Activated CD8-positive, alpha-beta memory T cell treated with anti-CD3 and anti-CD28 coated beads, Interleukin-2, amount 10 ng/mL, durations not matched to agents 7 days and 5 days (primary cell): ENCODE results near the gene EHD1. TPM values are rescaled to one million over a fixed set of nuclear protein-coding genes. Genes with fewer than 3 reads are reported as not detected.
A peak's percentile ranks its signal among the peaks of the same experiment; 100 is the strongest.

Experiments used
- ATAC-seq: fragments of 150-1000 bp; cut with Tn5 transposase; one replicate; pipeline ENCODE4 v1.10.0; 2021; ENCODE audit warnings: moderate library complexity
- CTCF ChIA-PET: fragments of 350-600 bp; sonication (Branson Sonifier 250); formaldehyde crosslinking; loops from one replicate; lab custom pipeline; 2021; ENCODE audit warnings: antibody characterized with exemption; lab: Charles Lee
- DNase-seq: peaks from one replicate; pipeline ENCODE4 v3.0.0-alpha.2; 2020
- H3K27ac Mint-ChIP-seq: one replicate; pipeline ENCODE4 v1.8.0; 2021; ENCODE audit warnings: mild to moderate bottlenecking, mixed read lengths
- H3K27me3 Mint-ChIP-seq: one replicate; pipeline ENCODE4 v1.8.0; 2021; ENCODE audit warnings: mixed read lengths
- H3K36me3 Mint-ChIP-seq: one replicate; pipeline ENCODE4 v1.8.0; 2021; ENCODE audit warnings: mild to moderate bottlenecking, mixed read lengths
- H3K4me1 Mint-ChIP-seq: one replicate; pipeline ENCODE4 v1.8.0; 2021; ENCODE audit warnings: mixed read lengths
- H3K4me3 Mint-ChIP-seq: one replicate; pipeline ENCODE4 v1.8.0; 2021; ENCODE audit warnings: mild to moderate bottlenecking, moderate library complexity, mixed read lengths
- H3K9me3 Mint-ChIP-seq: one replicate; pipeline ENCODE4 v1.8.0; 2022; ENCODE audit warnings: low read depth, mixed read lengths
- total RNA-seq, 2 experiments: library from RNA; stranded (reverse); gene quantifications; one replicate each; pipeline ENCODE4 v1.2.3, GENCODE V29; 2021

EHD1 gene
- total RNA-seq, 2 experiments from 2014 or later, result 149 to 155 TPM

- no peak overlapping the region for H3K27ac Mint-ChIP-seq
- H3K4me1 Mint-ChIP-seq, result peaks cover 6% of the 10 kb centered on the region
- no peak for ATAC-seq
- CTCF ChIA-PET, result interaction anchor here (1.2 kb wide), 1 partner anchor 11 kb away, joined by 3 read pairs; no protein-coding TSS in a partner anchor
- no peaks in the 10 kb centered on the region for H3K9me3 Mint-ChIP-seq
- no peak for DNase-seq
- H3K4me3 Mint-ChIP-seq, result no peak overlapping the region
- H3K27me3 Mint-ChIP-seq, result no peaks in the 10 kb centered on the region
- H3K36me3 Mint-ChIP-seq, result peaks cover 3% of the 10 kb centered on the region
Measured at GRCh38 chr11:64905516-64906313, 27.3 kb upstream of the EHD1 start.

GRCh38 chr11:64903291-64903833 lies 24.9 kb upstream of the EHD1 start:
- H3K4me3 Mint-ChIP-seq, result no peak overlapping the region
- H3K9me3 Mint-ChIP-seq, result no peaks in the 10 kb centered on the region
- CTCF ChIA-PET, result no interaction called here
- DNase-seq (no peak), ATAC-seq (no peak)
- peaks cover 11% of the 10 kb centered on the region for H3K4me1 Mint-ChIP-seq
- H3K27me3 Mint-ChIP-seq, result no peaks in the 10 kb centered on the region
- H3K36me3 Mint-ChIP-seq, result peaks cover 6% of the 10 kb centered on the region
- no peak overlapping the region for H3K27ac Mint-ChIP-seq

GRCh38 chr11:64902102-64902900 lies 23.9 kb upstream of the EHD1 start:
- H3K36me3 Mint-ChIP-seq, result peaks cover 6% of the 10 kb centered on the region
- H3K9me3 Mint-ChIP-seq, result no peaks in the 10 kb centered on the region

GRCh38 chr11:64900774-64901173 lies 22.4 kb upstream of the EHD1 start:
- Mint-ChIP-seq H3K4me3 (no peak overlapping the region), H3K4me1 (peaks cover 11% of the 10 kb centered on the region), H3K36me3 (peaks cover 6% of the 10 kb centered on the region), H3K9me3 (no peaks in the 10 kb centered on the region), H3K27me3 (no peaks in the 10 kb centered on the region), H3K27ac (no peak overlapping the region)
- DNase-seq, result no peak
- ATAC-seq, result no peak
- CTCF ChIA-PET, result interaction anchor here (1.9 to 31.3 kb wide), 2 partner anchors 10 to 44 kb away, joined by 4 to 1163 read pairs; partner anchors contain the start of gene CDC42BPG

More at GRCh38 chr11:64902102-64902900, 23.9 kb upstream of the EHD1 start:
- Mint-ChIP-seq H3K4me1 (peaks cover 11% of the 10 kb centered on the region), H3K27me3 (no peaks in the 10 kb centered on the region), H3K4me3 (no peak overlapping the region), H3K27ac (no peak overlapping the region)
- no peak for ATAC-seq
- CTCF ChIA-PET, result interaction anchor here (31.3 kb wide), 1 partner anchor 46 kb away, joined by 1163 read pairs; the partner anchor contains the start of gene CDC42BPG
- DNase-seq, result no peak

- Mint-ChIP-seq H3K27ac (peak overlapping the region; percentile 4), H3K27me3 (no peaks in the 10 kb centered on the region), H3K36me3 (peaks cover 4% of the 10 kb centered on the region), H3K4me1 (peaks cover 11% of the 10 kb centered on the region), H3K4me3 (no peak overlapping the region), H3K9me3 (no peaks in the 10 kb centered on the region)
- DNase-seq, result peak; percentile 71
- CTCF ChIA-PET, result interaction anchor here (0.7 to 31.3 kb wide), 4 partner anchors 10 to 44 kb away, joined by 3 to 1163 read pairs (median 4); partner anchors contain the start of gene CDC42BPG
- ATAC-seq, result peak; percentile 87
Measured at GRCh38 chr11:64900263-64900678, 21.9 kb upstream of the EHD1 start.

GRCh38 chr11:64898541-64898940 lies 20.1 kb upstream of the EHD1 start:
- CTCF ChIA-PET, result interaction anchor here (1.2 to 31.3 kb wide), 3 partner anchors 10 to 42 kb away, joined by 3 to 1163 read pairs (median 4); partner anchors contain the start of gene CDC42BPG
- peaks cover 2% of the 10 kb centered on the region for H3K36me3 Mint-ChIP-seq
- peaks cover 11% of the 10 kb centered on the region for H3K4me1 Mint-ChIP-seq
- no peak for DNase-seq
- H3K9me3 Mint-ChIP-seq, result no peaks in the 10 kb centered on the region
- H3K4me3 Mint-ChIP-seq, result no peak overlapping the region
- no peak overlapping the region for H3K27ac Mint-ChIP-seq
- no peak for ATAC-seq
- no peaks in the 10 kb centered on the region for H3K27me3 Mint-ChIP-seq

- CTCF ChIA-PET, result interaction anchor here (1.2 to 31.3 kb wide), 3 partner anchors 10 to 42 kb away, joined by 3 to 1163 read pairs (median 4); partner anchors contain the start of gene CDC42BPG
- Mint-ChIP-seq H3K4me3 (no peak overlapping the region), H3K27me3 (no peaks in the 10 kb centered on the region), H3K27ac (no peak overlapping the region), H3K4me1 (peaks cover 11% of the 10 kb centered on the region), H3K9me3 (no peaks in the 10 kb centered on the region), H3K36me3 (peaks cover 2% of the 10 kb centered on the region)
- ATAC-seq, result no peak
- no peak for DNase-seq
Measured at GRCh38 chr11:64898076-64898445, 19.6 kb upstream of the EHD1 start.

- Mint-ChIP-seq H3K27me3 (no peaks in the 10 kb centered on the region), H3K4me3 (no peak overlapping the region), H3K27ac (no peak overlapping the region), H3K9me3 (no peaks in the 10 kb centered on the region), H3K36me3 (peaks cover 2% of the 10 kb centered on the region), H3K4me1 (peaks cover 11% of the 10 kb centered on the region)
- DNase-seq (no peak), ATAC-seq (no peak)
- CTCF ChIA-PET, result interaction anchor here (1.2 to 31.3 kb wide), 3 partner anchors 9 to 41 kb away, joined by 3 to 1163 read pairs (median 4); partner anchors contain the start of gene CDC42BPG
Measured at GRCh38 chr11:64897381-64898075, 19.1 kb upstream of the EHD1 start.

- peaks cover 11% of the 10 kb centered on the region for H3K4me1 Mint-ChIP-seq
- CTCF ChIA-PET, result interaction anchor here (1.1 to 31.3 kb wide), 2 partner anchors 9 to 40 kb away, joined by 5 to 1163 read pairs; partner anchors contain the start of gene CDC42BPG
- no peak overlapping the region for H3K4me3 Mint-ChIP-seq
- peaks cover 2% of the 10 kb centered on the region for H3K36me3 Mint-ChIP-seq
- H3K27me3 Mint-ChIP-seq, result no peaks in the 10 kb centered on the region
- no peak for ATAC-seq
- no peak for DNase-seq
- H3K9me3 Mint-ChIP-seq, result no peaks in the 10 kb centered on the region
- no peak overlapping the region for H3K27ac Mint-ChIP-seq
Measured at GRCh38 chr11:64896448-64897022, 18.1 kb upstream of the EHD1 start.

- Mint-ChIP-seq H3K9me3 (no peaks in the 10 kb centered on the region), H3K4me1 (peaks cover under 1% of the 10 kb centered on the region), H3K4me3 (no peak overlapping the region), H3K27ac (no peak overlapping the region), H3K36me3 (no peaks in the 10 kb centered on the region), H3K27me3 (no peaks in the 10 kb centered on the region)
- CTCF ChIA-PET, result interaction anchor here (0.9 to 31.3 kb wide), 9 partner anchors 10 to 113 kb away, joined by 3 to 1163 read pairs (median 4); partner anchors contain the start of genes CDC42BPG, EHD1 and PPP2R5B
- DNase-seq (no peak), ATAC-seq (no peak)
Measured at GRCh38 chr11:64894812-64895452, 16.5 kb upstream of the EHD1 start.

DNA sequence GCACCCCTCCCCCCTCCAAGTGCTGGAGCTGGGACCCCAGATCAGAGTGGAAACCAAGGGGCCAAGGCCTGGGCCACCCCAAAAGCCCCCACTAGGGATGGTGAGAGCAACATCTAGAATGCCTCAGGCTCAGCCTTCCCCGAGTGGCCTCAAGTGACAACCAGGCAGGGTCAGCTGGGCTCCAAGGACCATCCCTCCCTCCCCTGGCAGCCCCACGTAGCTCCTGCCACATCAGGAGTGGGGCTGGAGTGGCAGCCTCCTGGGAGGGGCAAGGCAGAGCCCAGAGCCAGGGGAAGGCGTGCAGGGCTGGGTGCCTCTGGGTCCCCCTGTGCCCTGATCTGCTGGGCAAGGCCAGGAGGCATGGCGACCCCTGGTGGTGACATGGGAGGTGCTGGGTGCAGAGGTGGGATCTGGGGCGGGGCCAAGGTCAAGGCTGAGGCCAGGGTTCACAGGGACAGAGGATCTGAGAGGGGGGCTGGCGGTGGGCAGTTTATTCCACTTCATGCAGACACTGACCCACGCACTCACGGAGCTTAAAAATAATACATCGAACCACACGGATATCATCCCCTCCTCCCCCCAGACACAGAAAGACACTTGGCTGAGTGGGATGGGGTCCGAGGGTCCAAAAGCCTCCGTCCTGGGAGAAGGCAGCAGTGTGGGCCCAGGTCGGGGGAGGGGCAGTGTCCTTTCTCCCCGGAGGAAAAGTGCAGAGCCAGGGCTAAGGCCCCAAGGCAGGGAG lies 15.8 kb upstream of the EHD1 start:
- no peaks in the 10 kb centered on the region for H3K4me1 Mint-ChIP-seq
- H3K36me3 Mint-ChIP-seq, result no peaks in the 10 kb centered on the region
- CTCF ChIA-PET, result interaction anchor here (0.6 to 31.3 kb wide), 16 partner anchors 9 to 440 kb away, joined by 3 to 1163 read pairs (median 4); partner anchors contain the start of genes CDC42BPG, EHD1 and PPP2R5B
- H3K27ac Mint-ChIP-seq, result no peak overlapping the region
- ATAC-seq, result peak; percentile 98
- H3K27me3 Mint-ChIP-seq, result no peaks in the 10 kb centered on the region
- no peak overlapping the region for H3K4me3 Mint-ChIP-seq
- peak; percentile 94 for DNase-seq
- H3K9me3 Mint-ChIP-seq, result no peaks in the 10 kb centered on the region
